Measurements from ENCODE around the gene PRKD1.

- TF ChIP-seq EP300 (IDR thresholded peaks at IDR 0.05; ENCODE audit: borderline replicate concordance) (no peak), EGR1 (IDR thresholded peaks at IDR 0.05) (no peak), MAX (IDR thresholded peaks at IDR 0.05) (no peak), TAF1 (IDR thresholded peaks at IDR 0.05; ENCODE audit: low read depth) (no peak), YY1 (IDR thresholded peaks at IDR 0.05; ENCODE audit: low read depth) (no peak), TCF12 (IDR thresholded peaks at IDR 0.05; ENCODE audit: low read depth) (no peak), RAD21 (IDR thresholded peaks at IDR 0.05; ENCODE audit: low read depth) (no peak), REST (IDR thresholded peaks at IDR 0.05; ENCODE audit: low read depth) (no peak), TEAD4 (IDR thresholded peaks at IDR 0.05) (no peak), CEBPB (IDR thresholded peaks at IDR 0.05) (no peak), FOXM1 (IDR thresholded peaks at IDR 0.05; ENCODE audit: borderline replicate concordance, low read depth) (no peak), ZBTB7A (IDR thresholded peaks at IDR 0.05; ENCODE audit: low read depth) (no peak), CREB1 (IDR thresholded peaks at IDR 0.05; ENCODE audit: low read depth) (no peak), NFIC (IDR thresholded peaks at IDR 0.05) (no peak)
Measured at GRCh38 chr14:29738056-29738455, 189.6 kb downstream of the PRKD1 start.

Data from Ishikawa (cell line).